Fibroblast of villous mesenchyme (primary cell): ENCODE data around the gene ATP2A3. TPM values are rescaled to one million over a fixed set of nuclear protein-coding genes. Genes with fewer than 3 reads are reported as not detected.

Experiments used
- DNase-seq: peaks from one replicate; pipeline ENCODE4 v3.0.0-alpha.2; 2010; ENCODE audit warnings: low read depth
- H3K4me3 ChIP-seq: 2 replicates; pipeline ENCODE4 v1.5.1; 2011; ENCODE audit warnings: low read depth, mild to moderate bottlenecking, low read length
- total RNA-seq: library from RNA; depleted of rRNA; stranded (reverse); fragments of >200 nt; gene quantifications from 2 replicates; pipeline ENCODE4 v1.2.3, GENCODE V29; 2012
- TF ChIP-seq, protein P1 (sequence below): IDR thresholded peaks from 2 replicates; pipeline ENCODE4 v1.5.1; 2012; ENCODE audit warnings: low read depth, mild to moderate bottlenecking, low read length; ENCODE audit not compliant: insufficient read depth

The ATP2A3 gene
- total RNA-seq, 1 donor: 0.43 TPM

- TF ChIP-seq, protein P1, sequence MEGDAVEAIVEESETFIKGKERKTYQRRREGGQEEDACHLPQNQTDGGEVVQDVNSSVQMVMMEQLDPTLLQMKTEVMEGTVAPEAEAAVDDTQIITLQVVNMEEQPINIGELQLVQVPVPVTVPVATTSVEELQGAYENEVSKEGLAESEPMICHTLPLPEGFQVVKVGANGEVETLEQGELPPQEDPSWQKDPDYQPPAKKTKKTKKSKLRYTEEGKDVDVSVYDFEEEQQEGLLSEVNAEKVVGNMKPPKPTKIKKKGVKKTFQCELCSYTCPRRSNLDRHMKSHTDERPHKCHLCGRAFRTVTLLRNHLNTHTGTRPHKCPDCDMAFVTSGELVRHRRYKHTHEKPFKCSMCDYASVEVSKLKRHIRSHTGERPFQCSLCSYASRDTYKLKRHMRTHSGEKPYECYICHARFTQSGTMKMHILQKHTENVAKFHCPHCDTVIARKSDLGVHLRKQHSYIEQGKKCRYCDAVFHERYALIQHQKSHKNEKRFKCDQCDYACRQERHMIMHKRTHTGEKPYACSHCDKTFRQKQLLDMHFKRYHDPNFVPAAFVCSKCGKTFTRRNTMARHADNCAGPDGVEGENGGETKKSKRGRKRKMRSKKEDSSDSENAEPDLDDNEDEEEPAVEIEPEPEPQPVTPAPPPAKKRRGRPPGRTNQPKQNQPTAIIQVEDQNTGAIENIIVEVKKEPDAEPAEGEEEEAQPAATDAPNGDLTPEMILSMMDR: no peak
- no peak overlapping the region for H3K4me3 ChIP-seq
- DNase-seq: no peak
Measured at GRCh38 chr17:4006745-4007211, 42.5 kb upstream of the ATP2A3 start.

DNA sequence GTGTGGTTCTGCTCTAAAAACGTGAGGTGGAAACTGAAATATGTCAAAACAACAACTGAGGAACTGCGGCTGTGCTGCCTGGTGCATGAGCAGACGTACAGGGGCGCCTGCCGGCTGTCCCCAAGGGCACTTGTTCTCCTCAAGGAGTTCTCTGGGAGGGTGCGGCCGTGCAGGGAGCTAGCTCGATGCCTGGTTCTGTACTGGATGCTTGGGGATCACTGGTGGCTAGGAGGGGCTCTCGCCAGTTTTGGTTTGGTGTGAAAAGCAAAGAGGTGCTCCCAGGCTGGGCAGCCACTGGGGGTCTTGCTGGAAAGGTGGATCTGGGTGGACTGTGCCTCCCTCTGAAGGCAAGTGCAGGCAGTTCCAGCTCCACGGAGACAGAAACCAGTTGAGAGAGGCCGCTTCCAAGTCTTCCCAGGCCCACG, 41.9 kb upstream of the ATP2A3 start:
- TF ChIP-seq, protein P1: no peak
- no peak for DNase-seq
- no peak overlapping the region for H3K4me3 ChIP-seq

DNA sequence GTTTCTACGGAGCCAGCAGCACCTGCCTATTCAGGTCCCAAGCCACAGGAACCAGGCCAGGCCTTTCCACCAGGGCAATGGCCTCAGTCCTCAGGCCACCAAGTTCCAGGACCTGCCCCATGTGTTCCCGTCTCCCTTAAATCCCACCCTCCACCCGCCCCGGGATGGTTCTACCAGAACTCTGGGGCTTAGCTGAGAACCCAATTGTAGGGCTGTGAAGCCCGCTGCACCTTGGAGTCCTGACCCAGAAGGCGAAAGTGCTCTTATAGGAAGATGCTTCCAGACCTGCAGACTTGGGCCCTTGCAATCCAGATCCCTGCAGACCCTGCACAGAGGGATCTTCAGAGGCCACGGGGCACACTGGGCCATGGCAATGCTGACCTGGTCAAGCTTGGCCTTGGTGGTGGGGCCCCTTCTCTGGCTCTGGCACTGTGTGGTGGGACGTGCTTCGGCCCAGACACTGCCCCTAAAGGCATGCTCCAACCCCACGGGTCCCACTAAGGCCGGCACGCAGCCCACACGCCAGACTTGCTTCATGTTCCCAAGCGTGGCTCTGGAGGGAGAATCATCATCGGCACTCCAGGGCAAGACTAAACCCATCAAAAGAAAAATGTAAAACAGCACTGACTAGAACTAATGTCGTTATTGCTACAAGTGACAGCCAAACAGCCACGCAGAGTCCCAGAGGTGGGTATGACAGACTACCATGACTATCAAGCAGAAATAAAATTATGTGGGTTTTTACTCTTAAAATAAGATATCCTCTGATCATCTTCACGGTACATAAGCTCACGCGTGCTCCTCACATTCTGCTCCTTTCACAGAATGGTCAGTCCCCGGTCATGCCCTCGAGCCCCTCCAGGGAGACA, 41.3 kb upstream of the ATP2A3 start:
- H3K4me3 ChIP-seq: no peak overlapping the region
- no peak for DNase-seq
- TF ChIP-seq, protein P1: no peak

DNA sequence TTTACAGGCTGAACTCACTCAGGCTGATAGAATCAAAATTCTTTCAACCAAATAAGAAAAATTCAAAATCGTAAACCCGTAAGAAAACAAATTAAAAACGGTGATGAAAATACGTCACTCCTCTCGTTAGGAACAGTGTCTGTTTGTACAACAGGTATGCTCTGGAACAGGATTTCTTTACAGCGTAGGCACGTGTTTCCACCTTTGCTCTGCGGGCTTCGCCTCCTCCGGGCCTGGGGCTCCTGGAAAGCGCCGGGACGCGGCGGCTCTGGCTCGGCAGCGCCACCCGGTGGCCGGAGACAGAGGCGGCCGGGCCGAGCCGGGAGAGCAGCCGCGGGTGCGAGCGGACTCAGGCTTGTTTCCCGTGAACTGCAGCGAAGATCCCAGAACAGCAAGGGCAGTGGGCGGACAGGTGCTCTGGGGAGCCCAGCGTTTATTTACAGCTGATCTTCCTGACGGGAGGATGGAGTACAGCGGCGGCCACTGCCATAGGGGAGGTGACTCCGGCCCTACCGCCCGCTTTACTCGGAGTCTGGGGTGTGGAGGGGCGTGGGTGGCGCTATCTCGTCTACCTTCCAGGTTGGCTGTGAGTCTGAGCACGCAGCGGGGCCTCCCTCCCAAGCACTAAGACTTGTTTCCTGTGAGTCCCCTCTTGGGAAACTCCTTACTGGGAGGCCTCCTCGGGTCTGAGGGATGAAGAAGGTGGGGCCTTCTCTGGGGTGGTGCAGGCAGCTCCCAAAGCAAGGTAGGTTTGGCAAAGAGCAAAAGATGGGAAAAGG, 40.5 kb upstream of the ATP2A3 start:
- H3K4me3 ChIP-seq: no peak overlapping the region
- peak; percentile 39 for DNase-seq
- TF ChIP-seq, protein P1: peak; percentile 87

DNA sequence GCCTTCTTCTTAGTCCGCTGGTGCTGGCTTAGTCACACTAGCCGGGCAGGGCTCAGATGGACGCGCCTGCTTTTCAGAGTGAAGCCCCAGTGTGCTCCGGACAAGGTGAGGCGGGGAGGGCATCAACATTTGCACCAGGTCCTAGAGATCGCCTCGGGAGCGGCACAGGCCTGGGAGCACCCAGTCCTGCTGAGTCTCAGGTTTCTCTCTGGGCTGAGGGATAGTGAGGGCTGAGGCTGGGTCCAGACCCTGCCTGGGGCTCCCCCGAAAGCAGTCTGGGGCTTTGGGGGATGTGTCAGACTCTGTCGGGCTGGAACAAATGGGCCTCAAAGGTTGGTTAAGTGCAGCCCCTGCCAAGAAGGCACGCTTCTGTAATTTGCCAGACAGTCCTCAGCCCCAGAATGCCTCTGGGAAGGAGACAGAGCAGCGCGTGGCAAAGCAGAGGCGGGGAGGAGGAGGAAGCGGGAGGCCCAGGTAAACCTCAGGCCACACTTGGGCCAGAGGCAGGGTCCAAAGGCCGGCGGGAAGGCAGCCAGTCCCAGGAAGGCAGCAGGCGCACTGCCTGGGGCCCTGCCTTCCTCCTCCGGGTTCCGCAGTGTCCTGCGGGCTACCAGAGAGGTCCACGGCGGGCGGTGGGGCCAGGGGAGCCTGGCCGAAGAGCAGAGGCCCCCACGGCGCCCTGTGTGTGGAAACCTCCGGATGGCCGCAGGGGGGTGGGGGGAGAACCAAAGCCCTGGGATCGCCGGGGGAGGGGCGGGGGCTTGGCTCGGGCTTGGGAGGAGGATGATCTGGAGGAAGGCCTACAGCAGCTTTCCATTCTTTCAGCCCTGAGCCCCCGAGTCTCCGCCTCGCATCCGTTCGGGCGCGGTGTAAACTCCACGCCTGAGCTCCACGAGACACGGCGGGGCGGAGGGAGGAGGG, 39.5 kb upstream of the ATP2A3 start:
- no peak overlapping the region for H3K4me3 ChIP-seq
- TF ChIP-seq, protein P1: no peak
- DNase-seq: no peak

DNA sequence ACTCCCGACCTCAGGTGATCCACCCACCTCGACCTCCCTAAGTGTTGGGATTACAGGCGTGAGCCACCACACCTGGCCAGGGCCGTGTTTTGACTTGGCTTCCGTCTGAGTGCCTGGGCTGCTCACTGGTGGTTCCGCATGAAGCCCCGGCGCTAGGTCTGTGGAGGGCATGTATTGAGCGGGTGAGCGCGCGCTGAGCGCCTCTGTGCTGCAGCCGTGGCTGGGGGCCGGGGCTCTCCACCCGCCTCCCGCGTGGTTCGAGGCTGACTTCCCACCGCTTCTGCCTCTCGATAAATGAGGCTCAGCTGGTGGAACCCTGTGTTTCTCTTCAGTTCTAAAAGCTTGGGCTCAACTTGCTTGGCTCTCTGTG, 38.9 kb upstream of the ATP2A3 start:
- TF ChIP-seq, protein P1: no peak

More for the DNA sequence above, 38.9 kb upstream of the ATP2A3 start:
- DNase-seq: no peak
- no peak overlapping the region for H3K4me3 ChIP-seq
